NCI-H2081 (cell line): ENCODE results near the gene USP17L17.
"Not testable (repeated sequence)": the region's sequence is repeated elsewhere in the genome, so short reads cannot be mapped to it uniquely, and the experiment has no call there.

Experiments
- DNase-seq, 2 experiments: peaks; one replicate each; lab custom pipeline; 2025; lab: John Stamatoyannopoulos, UW

Gene USP17L17, protein sequence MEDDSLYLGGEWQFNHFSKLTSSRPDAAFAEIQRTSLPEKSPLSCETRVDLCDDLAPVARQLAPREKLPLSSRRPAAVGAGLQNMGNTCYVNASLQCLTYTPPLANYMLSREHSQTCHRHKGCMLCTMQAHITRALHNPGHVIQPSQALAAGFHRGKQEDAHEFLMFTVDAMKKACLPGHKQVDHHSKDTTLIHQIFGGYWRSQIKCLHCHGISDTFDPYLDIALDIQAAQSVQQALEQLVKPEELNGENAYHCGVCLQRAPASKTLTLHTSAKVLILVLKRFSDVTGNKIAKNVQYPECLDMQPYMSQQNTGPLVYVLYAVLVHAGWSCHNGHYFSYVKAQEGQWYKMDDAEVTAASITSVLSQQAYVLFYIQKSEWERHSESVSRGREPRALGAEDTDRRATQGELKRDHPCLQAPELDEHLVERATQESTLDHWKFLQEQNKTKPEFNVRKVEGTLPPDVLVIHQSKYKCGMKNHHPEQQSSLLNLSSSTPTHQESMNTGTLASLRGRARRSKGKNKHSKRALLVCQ

DNA sequence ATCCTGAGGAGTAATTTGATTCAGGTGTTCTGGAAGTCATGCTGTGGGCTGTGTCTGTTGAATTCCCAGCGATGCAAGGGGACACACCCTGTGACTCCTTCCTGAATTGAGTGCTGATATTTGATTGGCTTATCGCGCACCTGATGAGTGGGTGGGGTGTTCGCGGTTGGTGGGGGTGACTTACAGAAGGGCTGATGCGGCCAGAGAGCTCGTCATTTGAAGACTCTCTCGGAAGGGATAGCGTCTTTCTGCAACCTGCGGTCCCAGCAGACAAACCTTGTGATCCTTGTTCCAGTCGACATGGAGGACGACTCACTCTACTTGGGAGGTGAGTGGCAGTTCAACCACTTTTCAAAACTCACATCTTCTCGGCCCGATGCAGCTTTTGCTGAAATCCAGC is at the start of gene USP17L17:
Gene USP17L17 (plus strand): TSS at position 301 of the 400 bp plus-strand sequence. CDS start 0 bp downstream, at position 301.
- DNase-seq = not testable (repeated sequence)

DNA sequence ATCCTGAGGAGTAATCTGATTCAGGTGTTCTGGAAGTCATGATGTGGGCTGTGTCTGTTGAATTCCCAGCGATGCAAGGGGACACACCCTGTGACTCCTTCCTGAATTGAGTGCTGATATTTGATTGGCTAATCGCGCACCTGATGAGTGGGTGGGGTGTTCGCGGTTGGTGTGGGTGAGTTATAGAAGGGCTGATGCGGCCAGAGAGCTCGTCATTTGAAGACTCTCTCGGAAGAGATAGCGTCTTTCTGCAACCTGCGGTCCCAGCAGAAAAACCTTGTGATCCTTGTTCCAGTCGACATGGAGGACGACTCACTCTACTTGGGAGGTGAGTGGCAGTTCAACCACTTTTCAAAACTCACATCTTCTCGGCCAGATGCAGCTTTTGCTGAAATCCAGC is 33.3 kb upstream of the USP17L17 start, which contains the start of gene USP17L10:
Gene USP17L10 (plus strand): TSS at position 301 of the 400 bp plus-strand sequence. CDS start 0 bp downstream, at position 301.
- DNase-seq = not testable (repeated sequence)

DNA sequence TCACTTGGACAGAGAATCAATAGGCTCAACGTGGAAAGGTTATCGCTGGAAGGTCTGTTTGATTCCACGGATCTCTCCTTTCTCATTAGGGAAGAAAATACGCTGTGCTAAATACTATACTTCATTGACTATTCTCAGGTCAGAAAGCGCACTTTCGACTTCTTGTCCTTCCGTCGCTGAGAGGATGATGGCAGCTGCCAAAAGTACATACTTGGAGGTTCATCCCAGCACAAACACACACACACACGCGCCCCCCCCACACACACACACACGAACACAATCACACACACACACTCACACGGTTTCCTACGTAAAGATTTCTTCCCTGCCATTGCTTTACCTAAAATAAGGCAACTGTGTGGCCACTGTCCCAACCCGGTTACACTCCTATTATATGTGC is 29.0 kb upstream of the USP17L17 start:
- not testable (repeated sequence) for DNase-seq

DNA sequence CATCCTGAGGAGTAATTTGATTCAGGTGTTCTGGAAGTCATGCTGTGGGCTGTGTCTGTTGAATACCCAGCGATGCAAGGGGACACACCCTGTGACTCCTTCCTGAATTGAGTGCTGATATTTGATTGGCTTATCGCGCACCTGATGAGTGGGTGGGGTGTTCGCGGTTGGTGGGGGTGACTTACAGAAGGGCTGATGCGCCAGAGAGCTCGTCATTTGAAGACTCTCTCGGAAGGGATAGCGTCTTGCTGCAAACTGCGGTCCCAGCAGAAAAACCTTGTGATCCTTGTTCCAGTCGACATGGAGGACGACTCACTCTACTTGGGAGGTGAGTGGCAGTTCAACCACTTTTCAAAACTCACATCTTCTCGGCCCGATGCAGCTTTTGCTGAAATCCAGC is 28.6 kb upstream of the USP17L17 start, which contains the start of gene USP17L11:
Gene USP17L11 (plus strand): TSS at position 301 of the 400 bp plus-strand sequence. CDS start 0 bp downstream, at position 301.
- DNase-seq = not testable (repeated sequence)

DNA sequence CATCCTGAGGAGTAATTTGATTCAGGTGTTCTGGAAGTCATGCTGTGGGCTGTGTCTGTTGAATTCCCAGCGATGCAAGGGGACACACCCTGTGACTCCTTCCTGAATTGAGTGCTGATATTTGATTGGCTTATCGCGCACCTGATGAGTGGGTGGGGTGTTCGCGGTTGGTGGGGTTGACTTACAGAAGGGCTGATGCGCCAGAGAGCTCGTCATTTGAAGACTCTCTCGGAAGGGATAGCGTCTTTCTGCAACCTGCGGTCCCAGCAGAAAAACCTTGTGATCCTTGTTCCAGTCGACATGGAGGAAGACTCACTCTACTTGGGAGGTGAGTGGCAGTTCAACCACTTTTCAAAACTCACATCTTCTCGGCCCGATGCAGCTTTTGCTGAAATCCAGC is 23.8 kb upstream of the USP17L17 start, which contains the start of gene USP17L12:
Gene USP17L12 (plus strand): TSS at position 301 of the 400 bp plus-strand sequence. CDS start 0 bp downstream, at position 301.
- DNase-seq = not testable (repeated sequence)

DNA sequence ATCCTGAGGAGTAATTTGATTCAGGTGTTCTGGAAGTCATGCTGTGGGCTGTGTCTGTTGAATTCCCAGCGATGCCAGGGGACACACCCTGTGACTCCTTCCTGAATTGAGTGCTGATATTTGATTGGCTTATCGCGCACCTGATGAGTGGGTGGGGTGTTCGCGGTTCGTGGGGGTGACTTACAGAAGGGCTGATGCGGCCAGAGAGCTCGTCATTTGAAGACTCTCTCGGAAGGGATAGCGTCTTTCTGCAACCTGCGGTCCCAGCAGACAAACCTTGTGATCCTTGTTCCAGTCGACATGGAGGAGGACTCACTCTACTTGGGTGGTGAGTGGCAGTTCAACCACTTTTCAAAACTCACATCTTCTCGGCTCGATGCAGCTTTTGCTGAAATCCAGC is 19.1 kb upstream of the USP17L17 start, which contains the start of gene USP17L13:
Gene USP17L13 (plus strand): TSS at position 301 of the 400 bp plus-strand sequence. CDS start 0 bp downstream, at position 301.
- DNase-seq = not testable (repeated sequence)

DNA sequence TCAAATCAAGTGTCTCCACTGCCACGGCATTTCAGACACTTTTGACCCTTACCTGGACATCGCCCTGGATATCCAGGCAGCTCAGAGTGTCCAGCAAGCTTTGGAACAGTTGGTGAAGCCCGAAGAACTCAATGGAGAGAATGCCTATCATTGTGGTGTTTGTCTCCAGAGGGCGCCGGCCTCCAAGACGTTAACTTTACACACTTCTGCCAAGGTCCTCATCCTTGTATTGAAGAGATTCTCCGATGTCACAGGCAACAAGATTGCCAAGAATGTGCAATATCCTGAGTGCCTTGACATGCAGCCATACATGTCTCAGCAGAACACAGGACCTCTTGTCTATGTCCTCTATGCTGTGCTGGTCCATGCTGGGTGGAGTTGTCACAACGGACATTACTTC is 13.4 kb upstream of the USP17L17 start:
- not testable (repeated sequence) for DNase-seq

DNA sequence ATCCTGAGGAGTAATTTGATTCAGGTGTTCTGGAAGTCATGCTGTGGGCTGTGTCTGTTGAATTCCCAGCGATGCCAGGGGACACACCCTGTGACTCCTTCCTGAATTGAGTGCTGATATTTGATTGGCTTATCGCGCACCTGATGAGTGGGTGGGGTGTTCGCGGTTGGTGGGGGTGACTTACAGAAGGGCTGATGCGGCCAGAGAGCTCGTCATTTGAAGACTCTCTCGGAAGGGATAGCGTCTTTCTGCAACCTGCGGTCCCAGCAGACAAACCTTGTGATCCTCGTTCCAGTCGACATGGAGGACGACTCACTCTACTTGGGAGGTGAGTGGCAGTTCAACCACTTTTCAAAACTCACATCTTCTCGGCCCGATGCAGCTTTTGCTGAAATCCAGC is 9.6 kb upstream of the USP17L17 start, which contains the start of gene USP17L15:
Gene USP17L15 (plus strand): TSS at position 301 of the 400 bp plus-strand sequence. CDS start 0 bp downstream, at position 301.
- not testable (repeated sequence) for DNase-seq

DNA sequence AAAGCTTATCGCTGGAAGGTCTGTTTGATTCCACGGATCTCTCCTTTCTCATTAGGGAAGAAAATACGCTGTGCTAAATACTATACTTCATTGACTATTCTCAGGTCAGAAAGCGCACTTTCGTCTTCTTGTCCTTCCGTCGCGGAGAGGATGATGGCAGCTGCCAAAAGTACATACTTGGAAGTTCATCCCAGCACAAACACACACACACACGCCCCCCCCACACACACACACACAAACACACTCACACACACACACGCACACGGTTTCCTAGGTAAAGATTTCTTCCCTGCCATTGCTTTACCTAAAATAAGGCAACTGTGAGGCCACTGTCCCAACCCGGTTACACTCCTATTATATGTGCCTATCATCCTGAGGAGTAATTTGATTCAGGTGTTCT is 5.2 kb upstream of the USP17L17 start:
- DNase-seq = not testable (repeated sequence)

DNA sequence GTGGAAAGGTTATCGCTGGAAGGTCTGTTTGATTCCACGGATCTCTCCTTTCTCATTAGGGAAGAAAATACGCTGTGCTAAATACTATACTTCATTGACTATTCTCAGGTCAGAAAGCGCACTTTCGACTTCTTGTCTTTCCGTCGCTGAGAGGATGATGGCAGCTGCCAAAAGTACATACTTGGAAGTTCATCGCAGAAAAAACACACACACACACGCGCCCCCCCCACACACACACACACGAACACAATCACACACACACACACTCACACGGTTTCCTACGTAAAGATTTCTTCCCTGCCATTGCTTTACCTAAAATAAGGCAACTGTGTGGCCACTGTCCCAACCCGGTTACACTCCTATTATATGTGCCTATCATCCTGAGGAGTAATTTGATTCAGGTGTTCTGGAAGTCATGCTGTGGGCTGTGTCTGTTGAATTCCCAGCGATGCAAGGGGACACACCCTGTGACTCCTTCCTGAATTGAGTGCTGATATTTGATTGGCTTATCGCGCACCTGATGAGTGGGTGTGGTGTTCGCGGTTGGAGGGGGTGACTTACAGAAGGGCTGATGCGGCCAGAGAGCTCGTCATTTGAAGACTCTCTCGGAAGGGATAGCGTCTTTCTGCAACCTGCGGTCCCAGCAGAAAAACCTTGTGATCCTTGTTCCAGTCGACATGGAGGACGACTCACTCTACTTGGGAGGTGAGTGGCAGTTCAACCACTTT is 4.4 kb downstream of the USP17L17 start, which contains the start of gene USP17L18:
Gene USP17L18 (plus strand): TSS at position 678 of the 728 bp plus-strand sequence. CDS start 0 bp downstream, at position 678.
- DNase-seq = not testable (repeated sequence)

DNA sequence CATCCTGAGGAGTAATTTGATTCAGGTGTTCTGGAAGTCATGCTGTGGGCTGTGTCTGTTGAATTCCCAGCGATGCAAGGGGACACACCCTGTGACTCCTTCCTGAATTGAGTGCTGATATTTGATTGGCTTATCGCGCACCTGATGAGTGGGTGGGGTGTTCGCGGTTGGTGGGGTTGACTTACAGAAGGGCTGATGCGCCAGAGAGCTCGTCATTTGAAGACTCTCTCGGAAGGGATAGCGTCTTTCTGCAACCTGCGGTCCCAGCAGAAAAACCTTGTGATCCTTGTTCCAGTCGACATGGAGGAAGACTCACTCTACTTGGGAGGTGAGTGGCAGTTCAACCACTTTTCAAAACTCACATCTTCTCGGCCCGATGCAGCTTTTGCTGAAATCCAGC is 9.4 kb downstream of the USP17L17 start, which contains the start of gene USP17L19:
Gene USP17L19 (plus strand): TSS at position 301 of the 400 bp plus-strand sequence. CDS start 0 bp downstream, at position 301.
- DNase-seq = not testable (repeated sequence)

DNA sequence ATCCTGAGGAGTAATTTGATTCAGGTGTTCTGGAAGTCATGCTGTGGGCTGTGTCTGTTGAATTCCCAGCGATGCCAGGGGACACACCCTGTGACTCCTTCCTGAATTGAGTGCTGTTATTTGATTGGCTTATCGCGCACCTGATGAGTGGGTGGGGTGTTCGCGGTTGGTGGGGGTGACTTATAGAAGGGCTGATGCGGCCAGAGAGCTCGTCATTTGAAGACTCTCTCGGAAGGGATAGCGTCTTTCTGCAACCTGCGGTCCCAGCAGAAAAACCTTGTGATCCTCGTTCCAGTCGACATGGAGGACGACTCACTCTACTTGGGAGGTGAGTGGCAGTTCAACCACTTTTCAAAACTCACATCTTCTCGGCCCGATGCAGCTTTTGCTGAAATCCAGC is 14.1 kb downstream of the USP17L17 start, which contains the start of gene USP17L20:
Gene USP17L20 (plus strand): TSS at position 301 of the 400 bp plus-strand sequence. CDS start 0 bp downstream, at position 301.
- not testable (repeated sequence) for DNase-seq

DNA sequence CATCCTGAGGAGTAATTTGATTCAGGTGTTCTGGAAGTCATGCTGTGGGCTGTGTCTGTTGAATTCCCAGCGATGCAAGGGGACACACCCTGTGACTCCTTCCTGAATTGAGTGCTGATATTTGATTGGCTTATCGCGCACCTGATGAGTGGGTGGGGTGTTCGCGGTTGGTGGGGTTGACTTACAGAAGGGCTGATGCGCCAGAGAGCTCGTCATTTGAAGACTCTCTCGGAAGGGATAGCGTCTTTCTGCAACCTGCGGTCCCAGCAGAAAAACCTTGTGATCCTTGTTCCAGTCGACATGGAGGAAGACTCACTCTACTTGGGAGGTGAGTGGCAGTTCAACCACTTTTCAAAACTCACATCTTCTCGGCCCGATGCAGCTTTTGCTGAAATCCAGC is 18.9 kb downstream of the USP17L17 start, which contains the start of gene USP17L21:
Gene USP17L21 (plus strand): TSS at position 301 of the 400 bp plus-strand sequence. CDS start 0 bp downstream, at position 301.
- DNase-seq = not testable (repeated sequence)

DNA sequence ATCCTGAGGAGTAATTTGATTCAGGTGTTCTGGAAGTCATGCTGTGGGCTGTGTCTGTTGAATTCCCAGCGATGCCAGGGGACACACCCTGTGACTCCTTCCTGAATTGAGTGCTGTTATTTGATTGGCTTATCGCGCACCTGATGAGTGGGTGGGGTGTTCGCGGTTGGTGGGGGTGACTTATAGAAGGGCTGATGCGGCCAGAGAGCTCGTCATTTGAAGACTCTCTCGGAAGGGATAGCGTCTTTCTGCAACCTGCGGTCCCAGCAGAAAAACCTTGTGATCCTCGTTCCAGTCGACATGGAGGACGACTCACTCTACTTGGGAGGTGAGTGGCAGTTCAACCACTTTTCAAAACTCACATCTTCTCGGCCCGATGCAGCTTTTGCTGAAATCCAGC is 23.6 kb downstream of the USP17L17 start, which contains the start of gene USP17L22:
Gene USP17L22 (plus strand): TSS at position 301 of the 400 bp plus-strand sequence. CDS start 0 bp downstream, at position 301.
- not testable (repeated sequence) for DNase-seq

DNA sequence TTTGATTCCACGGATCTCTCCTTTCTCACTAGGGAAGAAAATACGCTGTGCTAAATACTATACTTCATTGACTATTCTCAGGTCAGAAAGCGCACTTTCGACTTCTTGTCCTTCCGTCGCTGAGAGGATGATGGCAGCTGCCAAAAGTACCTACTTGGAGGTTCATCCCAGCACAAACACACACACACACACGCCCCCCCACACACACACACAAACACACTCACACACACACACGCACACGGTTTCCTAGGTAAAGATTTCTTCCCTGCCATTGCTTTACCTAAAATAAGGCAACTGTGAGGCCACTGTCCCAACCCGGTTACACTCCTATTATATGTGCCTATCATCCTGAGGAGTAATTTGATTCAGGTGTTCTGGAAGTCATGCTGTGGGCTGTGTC is 28.0 kb downstream of the USP17L17 start:
- DNase-seq = not testable (repeated sequence)
